Measurements from ENCODE around the gene ZNF710. TPM values are rescaled to one million over a fixed set of nuclear protein-coding genes. Genes with fewer than 3 reads are reported as not detected.
"Not testable (repeated sequence)": the region's sequence is repeated elsewhere in the genome, so short reads cannot be mapped to it uniquely, and the experiment has no call there.

Gene ZNF710
- total RNA-seq, 1 donor from 2014 or later = 26.8 TPM

- H3K36me3 ChIP-seq (ENCODE audit: control insufficient read depth, insufficient read depth, low read length) = no peaks in the 10 kb centered on the region
- no peaks in the 10 kb centered on the region for H3K27me3 ChIP-seq (ENCODE audit: control insufficient read depth, insufficient read depth, low read length)
- no peak overlapping the region for H3K4me3 ChIP-seq (ENCODE audit: low read depth, low read length)
- no peak for DNase-seq (ENCODE audit: low read depth)
- TF ChIP-seq CTCF (IDR thresholded peaks at IDR 0.05; ENCODE audit: insufficient read depth, low read length, poor library complexity, severe bottlenecking) = no peak
These were observed 105.5 kb downstream of the ZNF710 start for GRCh38 chr15:90106522-90107117.

GRCh38 chr15:90108038-90108437 lies 106.9 kb downstream of the ZNF710 start:
- not testable (repeated sequence) for H3K36me3 ChIP-seq (ENCODE audit: control insufficient read depth, insufficient read depth, low read length); DNase-seq (ENCODE audit: low read depth); H3K4me3 ChIP-seq (ENCODE audit: low read depth, low read length); H3K27me3 ChIP-seq (ENCODE audit: control insufficient read depth, insufficient read depth, low read length)

- DNase-seq (ENCODE audit: low read depth); H3K27me3 ChIP-seq (ENCODE audit: control insufficient read depth, insufficient read depth, low read length); H3K36me3 ChIP-seq (ENCODE audit: control insufficient read depth, insufficient read depth, low read length); H3K4me3 ChIP-seq (ENCODE audit: low read depth, low read length): not testable (repeated sequence)
These were observed 108.1 kb downstream of the ZNF710 start for GRCh38 chr15:90109163-90109751.

- H3K36me3 ChIP-seq (ENCODE audit: control insufficient read depth, insufficient read depth, low read length) = no peaks in the 10 kb centered on the region
- H3K4me3 ChIP-seq (ENCODE audit: low read depth, low read length) = no peak overlapping the region
- DNase-seq (ENCODE audit: low read depth) = no peak
- TF ChIP-seq CTCF (IDR thresholded peaks at IDR 0.05; ENCODE audit: insufficient read depth, low read length, poor library complexity, severe bottlenecking) = no peak
- no peaks in the 10 kb centered on the region for H3K27me3 ChIP-seq (ENCODE audit: control insufficient read depth, insufficient read depth, low read length)
These were observed 112.0 kb downstream of the ZNF710 start for GRCh38 chr15:90113166-90113565.

- Histone ChIP-seq H3K36me3 (ENCODE audit: control insufficient read depth, insufficient read depth, low read length) (no peaks in the 10 kb centered on the region), H3K4me3 (ENCODE audit: low read depth, low read length) (no peak overlapping the region), H3K27me3 (ENCODE audit: control insufficient read depth, insufficient read depth, low read length) (no peaks in the 10 kb centered on the region)
- no peak for TF ChIP-seq CTCF (IDR thresholded peaks at IDR 0.05; ENCODE audit: insufficient read depth, low read length, poor library complexity, severe bottlenecking)
- no peak for DNase-seq (ENCODE audit: low read depth)
These were observed 113.4 kb downstream of the ZNF710 start for GRCh38 chr15:90114451-90114901.

- Histone ChIP-seq H3K27me3 (ENCODE audit: control insufficient read depth, insufficient read depth, low read length) (no peaks in the 10 kb centered on the region), H3K36me3 (ENCODE audit: control insufficient read depth, insufficient read depth, low read length) (no peaks in the 10 kb centered on the region), H3K4me3 (ENCODE audit: low read depth, low read length) (no peak overlapping the region)
- DNase-seq (ENCODE audit: low read depth) = no peak
- TF ChIP-seq CTCF (IDR thresholded peaks at IDR 0.05; ENCODE audit: insufficient read depth, low read length, poor library complexity, severe bottlenecking) = no peak
These were observed 114.7 kb downstream of the ZNF710 start for GRCh38 chr15:90115783-90116182.

GRCh38 chr15:90119367-90119766 lies 118.2 kb downstream of the ZNF710 start:
- no peak for DNase-seq (ENCODE audit: low read depth)
- H3K36me3 ChIP-seq (ENCODE audit: control insufficient read depth, insufficient read depth, low read length) = no peaks in the 10 kb centered on the region

More at GRCh38 chr15:90119367-90119766, 118.2 kb downstream of the ZNF710 start:
- no peak overlapping the region for H3K4me3 ChIP-seq (ENCODE audit: low read depth, low read length)
- no peaks in the 10 kb centered on the region for H3K27me3 ChIP-seq (ENCODE audit: control insufficient read depth, insufficient read depth, low read length)
- no peak for TF ChIP-seq CTCF (IDR thresholded peaks at IDR 0.05; ENCODE audit: insufficient read depth, low read length, poor library complexity, severe bottlenecking)
